ENCODE data around the gene TGM5.
"Not testable (repeated sequence)": the region's sequence is repeated elsewhere in the genome, so short reads cannot be mapped to it uniquely, and the experiment has no call there.

TGM5 gene

DNA sequence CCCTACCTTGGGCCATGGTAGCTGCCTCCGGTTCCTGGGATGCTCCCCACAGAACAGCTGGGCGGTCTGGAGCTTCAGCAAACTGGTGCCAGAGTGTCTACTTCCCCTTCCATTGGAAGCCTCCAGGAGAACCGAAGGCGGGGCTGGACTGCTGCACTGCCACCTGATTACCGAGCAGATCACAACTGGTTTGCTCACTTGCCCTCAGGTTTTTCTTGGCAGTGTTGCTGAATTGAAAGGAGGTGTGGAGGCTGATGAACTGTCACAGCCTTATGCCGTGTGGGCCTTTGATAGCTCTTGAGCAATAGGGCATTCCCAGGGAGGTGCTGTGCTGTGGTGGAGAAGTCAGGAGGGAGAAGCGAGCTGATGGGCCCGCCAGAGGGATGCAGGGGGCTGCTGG, at the start of gene TGM5:
Gene TGM5, minus strand, starts transcription at position 95 of the 400 bp plus-strand sequence. Its CDS starts 79 bp downstream, at position 16.
- no peak for DNase-seq (ENCODE audit: low read depth in 1 of 2, low spot score in 1 of 2)

- no peak for DNase-seq (ENCODE audit: low read depth in 1 of 2, low spot score in 1 of 2)
Measured at GRCh38 chr15:43314171-43314570, 47.4 kb upstream of the TGM5 start.

DNA sequence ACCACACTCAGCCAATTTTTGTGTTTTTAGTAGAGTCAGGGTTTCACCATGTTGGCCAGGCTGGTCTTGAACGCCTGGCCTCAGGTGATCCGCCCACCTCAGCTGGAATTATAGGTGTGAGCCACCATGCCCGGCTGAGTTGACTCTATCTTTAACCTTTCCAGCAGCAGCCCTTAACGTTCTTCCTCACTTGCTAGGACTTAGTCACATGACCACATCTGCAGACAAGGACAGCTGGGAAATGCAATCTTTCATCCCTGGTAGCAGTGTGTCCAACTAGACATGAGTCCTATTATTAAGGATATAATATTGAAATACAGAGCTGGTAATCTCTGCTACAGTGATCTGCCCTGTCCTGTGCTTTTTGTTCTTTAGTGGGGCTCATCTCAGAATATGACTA, 45.6 kb upstream of the TGM5 start:
- DNase-seq (ENCODE audit: low read depth in 1 of 2, low spot score in 1 of 2) = no peak

GRCh38 chr15:43302205-43302817, 35.6 kb upstream of the TGM5 start, which contains the start of gene TGM7:
Gene TGM7, minus strand, starts transcription at chr15:43302255.
- no peak for DNase-seq (ENCODE audit: low read depth in 1 of 2, low spot score in 1 of 2)

GRCh38 chr15:43299884-43300283, 33.2 kb upstream of the TGM5 start:
- DNase-seq (ENCODE audit: low read depth in 1 of 2, low spot score in 1 of 2) = no peak

GRCh38 chr15:43299411-43299810, 32.7 kb upstream of the TGM5 start:
- no peak for DNase-seq (ENCODE audit: low read depth in 1 of 2, low spot score in 1 of 2)

DNA sequence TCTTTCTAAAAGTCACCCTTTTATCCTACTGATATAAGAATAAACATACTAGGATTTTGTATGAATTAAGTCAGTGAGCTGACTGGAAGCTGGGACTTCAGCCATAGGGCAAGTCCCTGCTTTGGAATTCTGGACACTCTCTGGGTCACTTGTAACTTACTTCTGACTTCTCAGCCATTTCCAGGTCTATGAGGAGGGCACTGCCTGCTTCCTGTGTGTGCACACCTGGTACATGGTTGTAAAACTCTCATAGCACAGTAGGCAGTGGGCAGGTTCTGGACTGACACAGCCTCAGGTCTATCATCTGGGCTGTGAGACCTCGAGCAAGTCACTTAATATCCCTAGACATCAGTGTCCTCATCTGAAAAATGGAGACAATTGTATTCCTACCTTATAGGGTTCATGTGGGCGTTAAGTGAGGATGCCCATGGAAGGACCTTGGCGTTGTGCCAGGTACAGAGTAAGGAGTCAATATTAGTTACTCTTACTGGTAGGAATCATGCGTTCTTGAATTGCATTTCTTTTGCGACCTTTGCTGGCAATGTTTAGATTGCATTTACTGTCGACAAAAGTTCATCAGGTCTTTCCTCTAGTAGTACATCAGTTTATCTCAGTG, 27.5 kb upstream of the TGM5 start:
- no peak for DNase-seq (ENCODE audit: low read depth in 1 of 2, low spot score in 1 of 2)

DNA sequence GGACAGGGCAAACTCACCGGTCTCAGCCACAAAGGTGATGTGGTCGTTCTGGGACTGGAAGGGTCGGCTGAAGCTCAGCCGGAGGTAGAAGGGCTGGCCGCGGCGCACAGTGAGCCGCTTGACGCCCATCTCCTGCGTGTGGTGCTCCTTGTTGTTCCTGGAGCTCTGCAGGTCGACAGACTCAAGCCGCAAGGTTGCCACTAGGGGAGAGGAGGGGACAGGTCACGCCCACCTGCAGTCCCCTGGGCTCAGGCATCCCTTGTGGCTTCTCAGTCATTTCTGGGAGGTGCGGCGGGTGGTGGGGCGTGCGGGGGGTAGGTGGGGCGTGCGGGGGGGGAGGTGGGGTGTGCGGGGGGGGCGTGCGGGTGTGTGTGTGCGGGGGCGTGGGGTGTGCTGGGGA, 26.7 kb upstream of the TGM5 start:
- DNase-seq (ENCODE audit: low read depth in 1 of 2, low spot score in 1 of 2) = no peak

DNA sequence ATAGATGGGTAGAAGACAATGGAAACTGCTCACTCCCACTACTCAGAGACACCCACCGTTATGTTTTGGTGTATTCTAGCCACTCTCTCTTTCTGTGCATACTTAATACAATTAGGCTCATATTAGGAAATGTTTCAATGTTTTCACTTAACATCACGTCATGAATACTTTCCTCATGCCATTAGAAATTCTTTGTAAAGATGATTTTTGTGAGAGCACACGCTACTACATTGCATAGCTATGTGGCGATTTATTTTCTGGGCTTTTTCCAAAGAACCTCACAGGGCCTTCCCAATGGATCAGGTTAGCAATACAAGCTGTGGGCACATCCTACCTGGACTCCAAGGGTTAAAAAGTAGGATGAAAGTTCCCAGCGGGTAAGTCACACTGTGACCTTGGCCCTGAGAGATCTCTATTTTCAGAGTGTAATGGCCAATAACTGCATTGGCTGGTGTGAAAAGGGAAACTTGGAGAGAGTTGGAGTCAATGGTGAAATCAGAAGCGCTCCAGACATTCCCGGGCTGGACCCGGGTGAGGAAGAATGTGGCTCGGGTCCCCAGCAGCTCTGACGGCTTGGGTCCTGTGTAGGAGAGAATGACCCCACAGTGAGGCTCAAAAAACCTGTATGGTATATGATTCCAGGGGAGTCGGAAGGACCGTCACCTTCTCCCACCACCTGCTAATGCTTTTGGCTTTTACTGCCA, 25.8 kb upstream of the TGM5 start:
- no peak for DNase-seq (ENCODE audit: low read depth in 1 of 2, low spot score in 1 of 2)

DNA sequence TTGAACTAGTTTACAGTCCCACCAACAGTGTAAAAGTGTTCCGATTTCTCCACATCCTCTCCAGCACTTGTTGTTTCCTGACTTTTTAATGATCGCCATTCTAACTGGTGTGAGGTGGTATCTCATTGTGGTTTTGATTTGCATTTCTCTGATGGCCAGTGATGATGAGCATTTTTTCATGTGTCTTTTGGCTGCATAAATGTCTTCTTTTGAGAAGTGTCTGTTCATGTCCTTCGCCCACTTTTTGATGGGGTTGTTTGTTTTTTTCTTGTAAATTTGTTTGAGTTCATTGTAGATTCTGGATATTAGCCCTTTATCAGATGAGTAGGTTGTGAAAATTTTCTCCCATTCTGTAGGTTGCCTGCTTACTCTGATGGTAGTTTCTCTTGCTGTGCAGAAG, 22.9 kb upstream of the TGM5 start:
- not testable (repeated sequence) for DNase-seq (ENCODE audit: low read depth in 1 of 2, low spot score in 1 of 2)

DNA sequence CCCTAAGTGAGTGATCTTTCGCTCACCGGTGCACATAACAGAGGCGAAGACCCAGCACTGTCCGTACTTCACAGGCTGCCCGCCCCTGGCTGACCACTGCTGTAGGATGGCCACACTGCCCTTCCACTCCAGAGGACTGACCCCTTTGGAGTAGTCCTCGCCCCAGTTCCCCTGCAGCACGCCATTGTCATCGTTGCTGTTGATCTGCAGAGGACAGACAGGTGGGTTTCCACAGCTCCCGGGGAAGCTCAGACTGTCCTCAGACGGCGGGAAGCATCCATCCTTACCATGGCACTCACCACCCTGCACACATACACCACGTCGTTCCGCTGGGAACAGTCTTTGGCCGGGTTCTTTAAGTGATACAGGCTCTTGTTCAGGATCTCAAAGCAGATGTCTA, 20.5 kb upstream of the TGM5 start:
- no peak for DNase-seq (ENCODE audit: low read depth in 1 of 2, low spot score in 1 of 2)

- no peak for DNase-seq (ENCODE audit: low read depth in 1 of 2, low spot score in 1 of 2)
Measured at GRCh38 chr15:43286074-43286473, 19.3 kb upstream of the TGM5 start.

GRCh38 chr15:43285609-43286037, 18.9 kb upstream of the TGM5 start:
- DNase-seq (ENCODE audit: low read depth in 1 of 2, low spot score in 1 of 2) = peak in 1 of 2 donors; percentile 41

DNA sequence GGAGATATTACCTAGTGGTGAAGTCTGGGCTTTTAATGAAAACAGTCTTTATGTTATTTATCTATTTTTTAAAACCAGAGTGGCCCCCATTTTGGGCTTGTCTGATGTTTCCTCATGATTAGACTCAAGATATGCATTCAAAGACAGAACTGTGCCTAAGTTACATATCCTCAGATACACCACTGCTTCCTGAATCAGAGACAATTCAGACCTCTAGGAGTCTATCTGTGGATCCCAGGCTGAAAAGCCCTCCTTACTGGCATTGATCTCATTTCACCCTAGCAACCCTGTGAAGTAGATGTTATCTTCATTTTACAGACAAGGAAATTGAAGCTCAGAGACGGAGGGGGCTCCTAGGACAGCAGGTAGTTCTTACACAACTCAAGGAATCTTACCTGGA, 16.8 kb upstream of the TGM5 start:
- no peak for DNase-seq (ENCODE audit: low read depth in 1 of 2, low spot score in 1 of 2)

DNA sequence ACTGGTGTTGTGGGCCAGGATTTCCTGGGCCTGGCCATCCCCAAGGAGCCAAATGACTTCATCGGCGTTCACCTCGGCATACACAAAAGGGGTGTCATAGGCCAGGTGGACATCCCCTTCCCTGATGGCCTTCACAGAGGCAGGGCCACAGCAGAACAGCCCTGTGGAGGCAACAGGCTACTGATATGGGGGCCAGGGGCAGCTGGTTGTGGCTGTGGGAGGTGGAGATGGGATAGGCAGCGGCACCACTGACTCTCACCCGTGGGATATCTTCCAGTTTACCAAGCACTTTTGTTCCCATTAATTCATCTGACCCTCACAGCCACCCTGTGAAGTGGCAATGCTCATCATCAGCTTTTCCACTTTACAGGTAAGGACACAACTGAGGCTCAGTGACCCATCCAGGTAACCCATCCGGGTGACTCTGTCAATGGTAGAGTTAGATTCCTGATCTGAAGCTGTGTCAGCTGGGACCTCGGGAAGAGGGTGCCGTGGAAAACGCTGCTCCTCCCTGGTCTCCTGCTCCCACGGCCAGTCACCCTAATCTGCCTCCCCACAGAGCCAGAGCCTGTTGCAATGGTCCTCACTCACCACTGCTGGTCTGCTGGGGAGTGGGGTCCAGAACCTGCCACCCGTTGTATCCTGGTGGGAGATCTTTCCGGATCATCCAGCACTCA, 15.3 kb upstream of the TGM5 start:
- no peak for DNase-seq (ENCODE audit: low read depth in 1 of 2, low spot score in 1 of 2)

DNA sequence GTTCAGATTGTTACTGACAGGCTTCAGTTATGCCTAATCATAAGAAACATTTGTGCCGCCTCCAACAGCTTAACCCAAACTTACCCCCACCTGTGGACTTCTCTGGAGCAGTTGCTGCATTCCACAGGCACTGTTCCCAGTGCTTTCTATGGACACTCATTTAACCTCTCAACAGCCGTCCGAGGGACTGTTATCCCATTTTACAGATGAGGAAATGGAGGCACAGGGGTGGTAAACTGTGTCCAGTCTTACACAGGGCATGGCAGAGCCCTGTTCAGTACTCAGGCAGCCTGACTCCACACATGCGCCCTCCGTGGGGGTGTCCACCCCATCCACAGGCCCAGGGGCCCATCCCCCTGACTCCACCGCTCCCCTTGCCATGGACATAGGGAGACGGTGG, 14.3 kb upstream of the TGM5 start:
- no peak for DNase-seq (ENCODE audit: low read depth in 1 of 2, low spot score in 1 of 2)

GRCh38 chr15:43279496-43279895, 12.8 kb upstream of the TGM5 start:
- DNase-seq (ENCODE audit: low read depth in 1 of 2, low spot score in 1 of 2) = no peak

- no peak for DNase-seq (ENCODE audit: low read depth in 1 of 2, low spot score in 1 of 2)
Measured at GRCh38 chr15:43278869-43279268, 12.1 kb upstream of the TGM5 start.

- no peak for DNase-seq (ENCODE audit: low read depth in 1 of 2, low spot score in 1 of 2)
Measured at GRCh38 chr15:43277901-43278300, 11.2 kb upstream of the TGM5 start.

DNA sequence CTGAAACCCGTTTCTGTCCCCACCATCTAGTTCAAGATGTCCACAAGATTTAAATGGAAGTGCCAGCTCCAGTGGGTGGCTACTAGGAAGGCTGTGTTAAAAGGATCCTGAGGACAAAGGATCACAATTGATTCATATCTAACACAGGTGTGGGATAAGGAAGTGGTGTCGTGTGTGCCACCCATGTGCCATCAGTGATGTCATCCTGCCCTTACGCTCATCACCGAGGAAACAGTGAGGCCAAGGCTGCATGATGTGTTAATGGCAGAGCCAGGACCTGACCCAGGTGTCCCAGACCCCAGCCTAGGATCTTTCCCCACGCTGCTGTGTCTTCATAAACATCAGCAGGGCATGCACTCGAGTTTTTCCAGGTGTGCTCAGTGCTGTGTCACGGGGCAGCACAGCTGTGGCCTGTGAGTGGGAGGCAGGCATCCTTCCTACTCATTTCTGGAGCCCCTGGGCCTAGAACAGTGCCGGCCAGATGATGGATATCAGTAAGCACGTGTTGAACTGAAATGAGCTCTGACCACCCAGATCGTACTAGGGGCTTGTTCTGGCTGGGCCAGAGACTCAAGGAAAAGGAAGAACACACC, 10.6 kb upstream of the TGM5 start:
- DNase-seq (ENCODE audit: low read depth in 1 of 2, low spot score in 1 of 2) = no peak

DNA sequence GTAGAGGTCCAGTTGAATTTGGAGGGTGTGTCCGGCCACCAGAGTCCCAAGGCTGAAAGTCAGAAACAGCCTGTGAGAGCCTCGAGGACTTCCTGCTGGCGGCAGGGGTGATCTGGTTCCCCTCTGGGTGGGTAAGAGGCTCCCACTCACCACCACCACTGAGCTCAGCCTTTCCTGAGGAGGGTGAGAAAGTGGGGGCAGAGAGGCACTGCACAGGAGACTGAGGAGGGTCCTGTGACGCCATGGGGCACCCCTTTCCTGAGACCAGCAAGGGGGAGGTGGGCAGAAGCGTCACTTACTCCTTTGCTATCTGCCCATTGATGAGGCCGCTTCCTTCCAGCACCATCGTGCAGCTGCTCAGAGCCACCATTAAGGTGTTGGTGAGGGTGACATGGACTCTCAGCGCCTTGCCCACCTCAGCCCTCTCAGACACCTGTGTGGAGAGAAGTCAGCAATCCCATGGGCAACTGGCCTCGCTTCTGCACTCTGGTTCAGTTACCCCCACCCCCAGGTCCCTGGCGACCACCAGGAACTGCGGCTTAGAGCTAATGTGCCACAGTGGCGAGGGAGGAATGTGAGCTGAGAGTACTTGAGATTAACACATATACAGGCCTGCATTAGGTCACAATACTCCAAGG, 10.0 kb upstream of the TGM5 start:
- DNase-seq (ENCODE audit: low read depth in 1 of 2, low spot score in 1 of 2) = no peak

Data from activated CD4-positive, alpha-beta T cell treated with anti-CD3 and anti-CD28 coated beads, Interleukin-2, amount 50 U/mL, for 24 hours (primary cell).